ENCODE measurements around the gene MSANTD1. TPM values are rescaled to one million over a fixed set of nuclear protein-coding genes. Genes with fewer than 3 reads are reported as not detected.

The MSANTD1 gene
- total and polyA plus RNA-seq, 10 of the 15 experiments (the other 5 are each of a cell fraction or from before 2014, with no cell fraction given) = 0.07 to 0.87 (median 0.22) TPM; not detected in 2

- Histone ChIP-seq H3K27ac (ENCODE audit: control insufficient read depth, insufficient read depth) (no peak overlapping the region), H3K27me3 (replicated peaks in 1 of 2; ENCODE audit: control insufficient read depth in 2 of 2, insufficient read depth in 2 of 2, low read length in 1 of 2) (peaks cover 2 to 7% of the 10 kb centered on the region in 2 experiments; a peak in 2 of 4 replicates), H3K79me2 (ENCODE audit: control insufficient read depth, insufficient read depth, low read length) (no peaks in the 10 kb centered on the region), H3K4me1 (ENCODE audit: control insufficient read depth, insufficient read depth, low read length) (peaks cover 11% of the 10 kb centered on the region; the same call in 1 of the 2 replicates), H2AFZ (ENCODE audit: control insufficient read depth, low read depth, low read length) (peak overlapping the region; percentile 29; the same call in 1 of the 2 replicates), H4K20me1 (ENCODE audit: control insufficient read depth, insufficient read depth) (no peaks in the 10 kb centered on the region), H3K36me3 (ENCODE audit: control insufficient read depth in 2 of 2, insufficient read depth in 2 of 2, low read length in 1 of 2) (no peaks in the 10 kb centered on the region), H3K9ac (ENCODE audit: control insufficient read depth, insufficient read depth, low read length) (no peak overlapping the region), H3K4me3 (peak overlapping the region; percentile 36; the same call in 1 of the 2 replicates), H3K4me2 (ENCODE audit: control insufficient read depth, insufficient read depth) (peak overlapping the region; percentile 38; the same call in 1 of the 2 replicates), H3K9me3 (replicated peaks; ENCODE audit: control insufficient read depth, insufficient read depth, low read length) (no peaks in the 10 kb centered on the region; the same call in 1 of the 3 replicates)
- ChIA-PET RAD21 (ENCODE audit: unreplicated experiment) (interaction anchor here (0.5 kb wide), 1 partner anchor 89 kb away, joined by 3 read pairs; no protein-coding TSS in a partner anchor), POLR2A (no interaction called here), SMC1A (ENCODE audit: uncharacterized antibody, unreplicated experiment) (no interaction called here), CTCF (interaction anchor here (1.0 kb wide), 1 partner anchor 186 kb away, joined by 3 read pairs; no protein-coding TSS in a partner anchor)
- in situ Hi-C loops (cut with MboI) (no loop called here), intact Hi-C loops (cut with micrococcal nuclease; ENCODE audit: unreplicated experiment) (no loop called here)
- ATAC-seq (peak; percentile 9; the same call in 1 of the 3 replicates), DNase-seq (ENCODE audit: low read depth, low spot score) (no peak), FAIRE-seq (no peak)
- no TSS peak for BruUV-seq (replicated peaks)
- WGBS (ENCODE audit: insufficient coverage, insufficient replicate concordance, low lambda C conversion rate, missing lambda C conversion rate) = 31% methylated on average over 30 of the region's 42 CpGs
- no peak for TF ChIP-seq SREBF1 (IDR thresholded peaks at IDR 0.05; ENCODE audit: low read length)
- TF ChIP-seq MLLT1 (IDR thresholded peaks at IDR 0.05) = no peak
- TF ChIP-seq BCLAF1 (IDR thresholded peaks at IDR 0.05) = no peak
- no peak for TF ChIP-seq JUNB (IDR thresholded peaks at IDR 0.05)
- TF ChIP-seq RELA (IDR thresholded peaks at IDR 0.05; ENCODE audit: borderline replicate concordance, partially characterized antibody) = no peak
- no peak for TF ChIP-seq ZBTB40 (IDR thresholded peaks at IDR 0.05; ENCODE audit: borderline replicate concordance)
- TF ChIP-seq TCF12 (IDR thresholded peaks at IDR 0.05; ENCODE audit: low read depth, low read length) = no peak
- TF ChIP-seq NRF1 (conservative IDR thresholded peaks at IDR 0.05; ENCODE audit: low read depth, low read length) = no peak
- TF ChIP-seq FOXK2 (IDR thresholded peaks at IDR 0.05) = no peak
- no peak for TF ChIP-seq TAF1 (IDR thresholded peaks at IDR 0.05; ENCODE audit: borderline replicate concordance, low read depth, low read length)
- TF ChIP-seq PKNOX1 (IDR thresholded peaks at IDR 0.05) = no peak
- no peak for TF ChIP-seq RUNX3 (IDR thresholded peaks at IDR 0.05; ENCODE audit: low read length)
- TF ChIP-seq POU2F2 (IDR thresholded peaks at IDR 0.05; ENCODE audit: borderline replicate concordance, low read depth, low read length) = no peak
Observed at GRCh38 chr4:3293401-3294391, 44.7 kb downstream of the MSANTD1 start.
